Suprapubic skin (tissue), 4 donors: ENCODE measurements around the gene OR51V1.

ENCODE experiments used
- EP300 ChIP-seq: sonication (generic); formaldehyde crosslinking; IDR thresholded peaks from one replicate; pipeline ENCODE4 v1.6.1; 2017; ENCODE audit warnings: antibody characterized with exemption
- POLR2AphosphoS5 ChIP-seq, 3 donors: sonication (generic); formaldehyde crosslinking; IDR thresholded peaks; one replicate each; pipeline ENCODE4 v1.6.1; 2017; ENCODE audit warnings: antibody characterized with exemption in 3 of 3
- TF ChIP-seq, protein P1 (sequence below), 2 donors: fragments of 200-600 bp in 1 of 2; fragments of 450-650 bp in 1 of 2; sonication (generic) in 1 of 2; IDR thresholded peaks; one replicate each; pipeline ENCODE4 v1.5.1; 2016 to 2019; ENCODE audit warnings: antibody characterized with exemption in 2 of 2, mild to moderate bottlenecking in 1 of 2, moderate library complexity in 1 of 2

- TF ChIP-seq, protein P1, sequence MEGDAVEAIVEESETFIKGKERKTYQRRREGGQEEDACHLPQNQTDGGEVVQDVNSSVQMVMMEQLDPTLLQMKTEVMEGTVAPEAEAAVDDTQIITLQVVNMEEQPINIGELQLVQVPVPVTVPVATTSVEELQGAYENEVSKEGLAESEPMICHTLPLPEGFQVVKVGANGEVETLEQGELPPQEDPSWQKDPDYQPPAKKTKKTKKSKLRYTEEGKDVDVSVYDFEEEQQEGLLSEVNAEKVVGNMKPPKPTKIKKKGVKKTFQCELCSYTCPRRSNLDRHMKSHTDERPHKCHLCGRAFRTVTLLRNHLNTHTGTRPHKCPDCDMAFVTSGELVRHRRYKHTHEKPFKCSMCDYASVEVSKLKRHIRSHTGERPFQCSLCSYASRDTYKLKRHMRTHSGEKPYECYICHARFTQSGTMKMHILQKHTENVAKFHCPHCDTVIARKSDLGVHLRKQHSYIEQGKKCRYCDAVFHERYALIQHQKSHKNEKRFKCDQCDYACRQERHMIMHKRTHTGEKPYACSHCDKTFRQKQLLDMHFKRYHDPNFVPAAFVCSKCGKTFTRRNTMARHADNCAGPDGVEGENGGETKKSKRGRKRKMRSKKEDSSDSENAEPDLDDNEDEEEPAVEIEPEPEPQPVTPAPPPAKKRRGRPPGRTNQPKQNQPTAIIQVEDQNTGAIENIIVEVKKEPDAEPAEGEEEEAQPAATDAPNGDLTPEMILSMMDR (IDR thresholded peaks at IDR 0.05): no peak
- TF ChIP-seq EP300: no peak
- no peak for TF ChIP-seq POLR2AphosphoS5 (IDR thresholded peaks at IDR 0.05)
Measured at GRCh38 chr11:5224538-5225479, 24.3 kb upstream of the OR51V1 start.
